ENCODE data around the gene SREBF1. TPM values are rescaled to one million over a fixed set of nuclear protein-coding genes. Genes with fewer than 3 reads are reported as not detected.
A peak's percentile ranks its signal among the peaks of the same experiment; 100 is the strongest.

SREBF1 gene
- polyA plus RNA-seq, 1 of the 3 experiments (the other 2 are of a cell fraction) = 20.4 TPM

DNA sequence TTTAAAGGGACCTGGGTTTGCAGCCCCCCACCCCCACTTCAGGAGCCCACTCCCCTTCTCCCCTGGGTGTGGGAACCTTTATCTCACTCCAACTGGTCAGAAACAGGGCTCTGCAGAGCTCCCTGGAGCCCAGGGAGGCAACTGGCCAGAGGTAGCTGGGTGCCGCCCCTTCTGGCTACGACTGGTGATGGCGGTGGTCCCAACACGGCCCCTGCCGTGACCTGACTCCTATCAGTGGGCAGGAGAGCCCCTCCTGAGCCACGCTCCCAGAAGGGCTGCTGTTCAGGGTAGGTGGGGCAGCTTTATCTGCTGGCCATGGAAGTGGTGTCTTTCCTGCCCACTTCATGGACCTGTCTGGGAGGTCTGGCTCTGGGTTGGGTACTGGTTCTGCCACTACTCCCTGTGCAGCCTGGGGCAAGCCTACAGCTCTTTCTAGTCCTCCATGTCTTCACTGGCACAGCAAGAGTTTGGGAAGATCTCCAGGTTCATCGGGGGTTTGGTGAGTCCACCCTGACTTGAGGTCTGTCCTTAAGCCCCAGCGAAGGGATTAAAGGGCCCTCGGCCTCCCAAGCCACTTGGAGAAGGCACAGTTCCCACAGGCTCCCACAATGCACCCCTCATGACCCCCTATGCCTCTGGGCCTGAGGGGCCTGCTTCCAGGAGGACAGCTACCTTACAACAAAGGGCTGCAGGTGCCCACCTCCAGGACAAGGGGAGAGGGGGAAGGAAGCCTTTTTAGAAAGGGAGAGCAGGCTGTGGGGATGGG is 5.5 kb upstream of the SREBF1 start:
- no peak overlapping the region for H3K9ac ChIP-seq
- H2AFZ ChIP-seq (ENCODE audit: low read depth) = no peak overlapping the region
- no peaks in the 10 kb centered on the region for H3K79me2 ChIP-seq (ENCODE audit: insufficient read depth)
- peaks cover 16% of the 10 kb centered on the region for H3F3A ChIP-seq (replicated peaks; ENCODE audit: insufficient read depth)
- H3K9me2 ChIP-seq = no peaks in the 10 kb centered on the region
- H3K4me3 ChIP-seq (ENCODE audit: low read depth in 2 of 2, low read length in 1 of 2) = no peak overlapping the region
- H3K27ac ChIP-seq (ENCODE audit: low read depth in 2 of 2, low read length in 1 of 2) = peak overlapping the region in 1 of 2 experiments; percentile 98; a peak in 2 of 4 replicates
- no peak overlapping the region for H3K4me2 ChIP-seq
- WGBS (ENCODE audit: low lambda C conversion rate) = 100% methylated on average over 3 of the region's 9 CpGs
- POLR2A ChIA-PET = interaction anchor here (2.2 kb wide), 1 partner anchor 11 kb away, joined by 8 read pairs; no protein-coding TSS in a partner anchor
- peaks cover 0 to 10% of the 10 kb centered on the region in 2 experiments for H3K36me3 ChIP-seq (replicated peaks in 1 of 2; ENCODE audit: control insufficient read depth in 1 of 2, insufficient read depth in 2 of 2, low read length in 1 of 2)
- H3K9me3 ChIP-seq = no peaks in the 10 kb centered on the region
- no peaks in the 10 kb centered on the region for H3K27me3 ChIP-seq (ENCODE audit: insufficient read depth)
- DNase-seq = no peak
- H4K20me1 ChIP-seq (ENCODE audit: insufficient read depth) = no peaks in the 10 kb centered on the region
- CTCF ChIA-PET = interaction anchor here (1.2 to 8.1 kb wide), 4 partner anchors 12 to 161 kb away, joined by 3 to 48 read pairs (median 6); partner anchors contain the start of gene RAI1
- TF ChIP-seq SIN3A (IDR thresholded peaks at IDR 0.05; ENCODE audit: borderline replicate concordance, low read depth, low read length) (no peak), FOXM1 (IDR thresholded peaks at IDR 0.05; ENCODE audit: low read depth) (no peak), RAD21 (IDR thresholded peaks at IDR 0.05; ENCODE audit: low read length) (no peak), MAX (IDR thresholded peaks at IDR 0.05; ENCODE audit: low read depth) (no peak), PBX3 (IDR thresholded peaks at IDR 0.05) (no peak), FOXJ3 (CRISPR knock-in tag; IDR thresholded peaks at IDR 0.05) (no peak), JUND (IDR thresholded peaks at IDR 0.05) (no peak), MXI1 (IDR thresholded peaks at IDR 0.05; ENCODE audit: low read depth, low read length) (no peak), YY1 (IDR thresholded peaks at IDR 0.05; ENCODE audit: low read depth) (no peak), ELF1 (IDR thresholded peaks at IDR 0.05) (no peak), SMC3 (IDR thresholded peaks at IDR 0.05; ENCODE audit: low read depth, low read length) (no peak), MEF2A (IDR thresholded peaks at IDR 0.05; ENCODE audit: borderline replicate concordance, low read depth) (no peak), REST (IDR thresholded peaks at IDR 0.05; ENCODE audit: low read depth, low read length) (no peak), TEAD4 (IDR thresholded peaks at IDR 0.05; ENCODE audit: borderline replicate concordance, insufficient read depth) (no peak), FOSL2 (IDR thresholded peaks at IDR 0.05; ENCODE audit: borderline replicate concordance, low read depth) (no peak), TAF1 (IDR thresholded peaks at IDR 0.05; ENCODE audit: borderline replicate concordance, low read depth, low read length) (no peak)
- TF ChIP-seq, protein P1, sequence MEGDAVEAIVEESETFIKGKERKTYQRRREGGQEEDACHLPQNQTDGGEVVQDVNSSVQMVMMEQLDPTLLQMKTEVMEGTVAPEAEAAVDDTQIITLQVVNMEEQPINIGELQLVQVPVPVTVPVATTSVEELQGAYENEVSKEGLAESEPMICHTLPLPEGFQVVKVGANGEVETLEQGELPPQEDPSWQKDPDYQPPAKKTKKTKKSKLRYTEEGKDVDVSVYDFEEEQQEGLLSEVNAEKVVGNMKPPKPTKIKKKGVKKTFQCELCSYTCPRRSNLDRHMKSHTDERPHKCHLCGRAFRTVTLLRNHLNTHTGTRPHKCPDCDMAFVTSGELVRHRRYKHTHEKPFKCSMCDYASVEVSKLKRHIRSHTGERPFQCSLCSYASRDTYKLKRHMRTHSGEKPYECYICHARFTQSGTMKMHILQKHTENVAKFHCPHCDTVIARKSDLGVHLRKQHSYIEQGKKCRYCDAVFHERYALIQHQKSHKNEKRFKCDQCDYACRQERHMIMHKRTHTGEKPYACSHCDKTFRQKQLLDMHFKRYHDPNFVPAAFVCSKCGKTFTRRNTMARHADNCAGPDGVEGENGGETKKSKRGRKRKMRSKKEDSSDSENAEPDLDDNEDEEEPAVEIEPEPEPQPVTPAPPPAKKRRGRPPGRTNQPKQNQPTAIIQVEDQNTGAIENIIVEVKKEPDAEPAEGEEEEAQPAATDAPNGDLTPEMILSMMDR (IDR thresholded peaks at IDR 0.05) = no peak
- TF ChIP-seq, protein P2, sequence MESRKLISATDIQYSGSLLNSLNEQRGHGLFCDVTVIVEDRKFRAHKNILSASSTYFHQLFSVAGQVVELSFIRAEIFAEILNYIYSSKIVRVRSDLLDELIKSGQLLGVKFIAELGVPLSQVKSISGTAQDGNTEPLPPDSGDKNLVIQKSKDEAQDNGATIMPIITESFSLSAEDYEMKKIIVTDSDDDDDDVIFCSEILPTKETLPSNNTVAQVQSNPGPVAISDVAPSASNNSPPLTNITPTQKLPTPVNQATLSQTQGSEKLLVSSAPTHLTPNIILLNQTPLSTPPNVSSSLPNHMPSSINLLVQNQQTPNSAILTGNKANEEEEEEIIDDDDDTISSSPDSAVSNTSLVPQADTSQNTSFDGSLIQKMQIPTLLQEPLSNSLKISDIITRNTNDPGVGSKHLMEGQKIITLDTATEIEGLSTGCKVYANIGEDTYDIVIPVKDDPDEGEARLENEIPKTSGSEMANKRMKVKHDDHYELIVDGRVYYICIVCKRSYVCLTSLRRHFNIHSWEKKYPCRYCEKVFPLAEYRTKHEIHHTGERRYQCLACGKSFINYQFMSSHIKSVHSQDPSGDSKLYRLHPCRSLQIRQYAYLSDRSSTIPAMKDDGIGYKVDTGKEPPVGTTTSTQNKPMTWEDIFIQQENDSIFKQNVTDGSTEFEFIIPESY (IDR thresholded peaks at IDR 0.05; ENCODE audit: borderline replicate concordance, low read depth) = no peak
- TF ChIP-seq, protein P3, sequence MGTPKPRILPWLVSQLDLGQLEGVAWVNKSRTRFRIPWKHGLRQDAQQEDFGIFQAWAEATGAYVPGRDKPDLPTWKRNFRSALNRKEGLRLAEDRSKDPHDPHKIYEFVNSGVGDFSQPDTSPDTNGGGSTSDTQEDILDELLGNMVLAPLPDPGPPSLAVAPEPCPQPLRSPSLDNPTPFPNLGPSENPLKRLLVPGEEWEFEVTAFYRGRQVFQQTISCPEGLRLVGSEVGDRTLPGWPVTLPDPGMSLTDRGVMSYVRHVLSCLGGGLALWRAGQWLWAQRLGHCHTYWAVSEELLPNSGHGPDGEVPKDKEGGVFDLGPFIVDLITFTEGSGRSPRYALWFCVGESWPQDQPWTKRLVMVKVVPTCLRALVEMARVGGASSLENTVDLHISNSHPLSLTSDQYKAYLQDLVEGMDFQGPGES (IDR thresholded peaks at IDR 0.05; ENCODE audit: low read depth, low read length) = no peak
- TF ChIP-seq, protein P4, sequence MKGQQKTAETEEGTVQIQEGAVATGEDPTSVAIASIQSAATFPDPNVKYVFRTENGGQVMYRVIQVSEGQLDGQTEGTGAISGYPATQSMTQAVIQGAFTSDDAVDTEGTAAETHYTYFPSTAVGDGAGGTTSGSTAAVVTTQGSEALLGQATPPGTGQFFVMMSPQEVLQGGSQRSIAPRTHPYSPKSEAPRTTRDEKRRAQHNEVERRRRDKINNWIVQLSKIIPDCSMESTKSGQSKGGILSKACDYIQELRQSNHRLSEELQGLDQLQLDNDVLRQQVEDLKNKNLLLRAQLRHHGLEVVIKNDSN (IDR thresholded peaks at IDR 0.05; ENCODE audit: borderline replicate concordance, low read depth) = no peak
- H3K4me1 ChIP-seq (ENCODE audit: control insufficient read depth in 1 of 2, insufficient read depth in 2 of 2, low read depth in 1 of 2, low read length in 1 of 2) = peaks cover 18 to 87% of the 10 kb centered on the region in 2 experiments; a peak in 3 of 4 replicates
